HepG2 (cell line): Measurements from ENCODE around the gene KAT6B. TPM values are rescaled to one million over a fixed set of nuclear protein-coding genes. Genes with fewer than 3 reads are reported as not detected.

Experiments
- ATAC-seq: fragments of 200-7000 bp; cut with Tn5 transposase; 3 replicates; pipeline ENCODE4 v1.9.1; 2020; ENCODE audit warnings: mild to moderate bottlenecking, moderate library complexity
- BruUV-seq: library from RNA; stranded (reverse); fragments of 400-500 nt; replicated peaks from 2 replicates; lab custom pipeline; 2021; lab: Mats Ljungman, UMichigan
- CTCF ChIA-PET: fragments of 300-600 bp; formaldehyde crosslinking; extraction: SDS; loops from one replicate; lab custom pipeline; 2021; ENCODE audit warnings: low total read pairs, inconsistent platforms, low intra/inter-chr PET ratio; lab: Yijun Ruan, JAX
- POLR2A ChIA-PET: fragments of 350-600 bp; sonication (Branson Sonifier 250); formaldehyde crosslinking; loops from one replicate; lab custom pipeline; 2020; ENCODE audit warnings: antibody characterized with exemption, inconsistent platforms; lab: Yijun Ruan, JAX
- DNase-seq: peaks from one replicate; pipeline ENCODE4 v3.0.0-alpha.2; 2015; ENCODE audit warnings: low spot score
- FAIRE-seq: peaks from 3 replicates; lab custom pipeline; 2011; peaks lifted over from hg19 to GRCh38; lab: Jason Lieb, UNC
- H2AFZ ChIP-seq: one replicate; pipeline ENCODE4 v1.6.1; 2011; ENCODE audit warnings: low read length, inconsistent platforms
- H3K27ac ChIP-seq: fragments of 300-600 bp; 3 replicates; pipeline ENCODE4 v1.8.0; 2011; ENCODE audit warnings: mixed run types, mild to moderate bottlenecking, mixed read lengths, low read length, inconsistent platforms; ENCODE audit not compliant: insufficient read depth; ENCODE audit errors: extremely low read length
- H3K27me3 ChIP-seq, 2 experiments: fragments of 200-600 bp in 1 of 2; 2 replicates in 1 of 2; 3 replicates in 1 of 2; pipeline versions ENCODE4 v1.6.0 to v1.8.0; 2011; ENCODE audit warnings: low read length in 2 of 2, mild to moderate bottlenecking in 2 of 2, moderate library complexity in 2 of 2, inconsistent platforms in 1 of 2; ENCODE audit not compliant: insufficient read depth in 2 of 2, control insufficient read depth in 1 of 2
- H3K36me3 ChIP-seq, 2 experiments: fragments of 200-600 bp in 1 of 2; replicated peaks in 1 of 2; 2 replicates in 1 of 2; 3 replicates in 1 of 2; pipeline versions ENCODE4 v1.5.1 to v1.8.0; 2011; ENCODE audit warnings: low read length in 2 of 2, inconsistent platforms in 1 of 2; ENCODE audit not compliant: insufficient read depth in 2 of 2, control insufficient read depth in 1 of 2
- H3K4me1 ChIP-seq: 2 replicates; pipeline ENCODE4 v1.5.1; 2012; ENCODE audit warnings: low read length, inconsistent platforms; ENCODE audit not compliant: insufficient read depth
- H3K4me2 ChIP-seq: 2 replicates; pipeline ENCODE4 v1.6.0; 2011; ENCODE audit warnings: low read depth, low read length, inconsistent platforms
- H3K4me3 ChIP-seq, 3 experiments: fragments of 200-600 bp in 1 of 3; sonication (generic), shearing (Covaris generic) in 1 of 3; replicated peaks in 1 of 3; 2 replicates each; pipeline ENCODE4 v1.5.1; 2011 to 2016; ENCODE audit warnings: low read length in 3 of 3, inconsistent platforms in 2 of 3, low read depth in 2 of 3, mild to moderate bottlenecking in 2 of 3, control low read depth in 1 of 3, mixed read lengths in 1 of 3; ENCODE audit not compliant: insufficient read depth in 1 of 3
- H3K79me2 ChIP-seq: one replicate; pipeline ENCODE4 v1.6.1; 2011; ENCODE audit warnings: low read length, inconsistent platforms; ENCODE audit not compliant: insufficient read depth
- H3K9ac ChIP-seq: 2 replicates; pipeline ENCODE4 v1.6.0; 2011; ENCODE audit warnings: mild to moderate bottlenecking, low read depth, low read length, inconsistent platforms; ENCODE audit not compliant: insufficient read depth
- H3K9me3 ChIP-seq: 2 replicates; pipeline ENCODE4 v1.5.1; 2012; ENCODE audit warnings: mild to moderate bottlenecking, low read length
- H4K20me1 ChIP-seq: 2 replicates; pipeline ENCODE4 v1.6.0; 2011; ENCODE audit warnings: inconsistent platforms, mild to moderate bottlenecking, low read length, moderate library complexity; ENCODE audit not compliant: insufficient read depth
- EEA1 ChIP-seq: sonication (generic); formaldehyde crosslinking; IDR thresholded peaks from 2 replicates; pipeline ENCODE4 v1.5.1; 2020; ENCODE audit warnings: mild to moderate bottlenecking, missing genetic modification reagents, borderline replicate concordance
- IKZF4 ChIP-seq: sonication (generic); formaldehyde crosslinking; IDR thresholded peaks from 2 replicates; pipeline ENCODE4 v1.5.1; 2020; ENCODE audit warnings: borderline replicate concordance, mild to moderate bottlenecking, low read depth, missing genetic modification reagents; ENCODE audit errors: not compliant biosample characterization
- KAT2B ChIP-seq: fragments of 150-350 bp; IDR thresholded peaks from 2 replicates; pipeline ENCODE4 v1.6.1; 2014; ENCODE audit warnings: low read depth, low read length, borderline replicate concordance
- KLF12 ChIP-seq: sonication (generic); formaldehyde crosslinking; IDR thresholded peaks from 2 replicates; pipeline ENCODE4 v1.4.0; 2020; ENCODE audit warnings: missing genetic modification reagents, borderline replicate concordance
- MIER3 ChIP-seq: IDR thresholded peaks from 2 replicates; pipeline ENCODE4 v1.6.1; 2016; ENCODE audit warnings: missing compliant biosample characterization, borderline replicate concordance
- TOE1 ChIP-seq: sonication (generic); formaldehyde crosslinking; IDR thresholded peaks from 2 replicates; pipeline ENCODE4 v1.4.0; 2020; ENCODE audit warnings: mild to moderate bottlenecking, missing genetic modification reagents
- ZFP36 ChIP-seq: fragments of 150-350 bp; IDR thresholded peaks from 2 replicates; pipeline ENCODE4 v1.6.1; 2018; ENCODE audit warnings: borderline replicate concordance, low read length, low read depth; ENCODE audit not compliant: partially characterized antibody
- ZFP82 ChIP-seq: sonication (generic); formaldehyde crosslinking; IDR thresholded peaks from 2 replicates; pipeline ENCODE4 v1.5.1; 2020; ENCODE audit warnings: mild to moderate bottlenecking, missing genetic modification reagents, borderline replicate concordance
- ZMYM2 ChIP-seq: sonication (generic); formaldehyde crosslinking; IDR thresholded peaks from 2 replicates; pipeline ENCODE4 v1.8.0; 2022; ENCODE audit warnings: mild to moderate bottlenecking, missing genetic modification reagents
- ZNF644 ChIP-seq: IDR thresholded peaks from 2 replicates; pipeline ENCODE4 v1.6.1; 2016; ENCODE audit warnings: low read depth
- WGBS: methylation state at CpG from one replicate; pipeline ENCODE4 v1.1.6; 2017; ENCODE audit warnings: low lambda C conversion rate; 5-methylcytosine and 5-hydroxymethylcytosine counted together
- in situ Hi-C: cut with HindIII; loops from 2 replicates; pipeline ENCODE4 v1.10.0; 2017; ENCODE audit warnings: low pct_unique_long_range_greater_than_20kb; ENCODE audit not compliant: extremely low pct_ligation_motif_present
- intact Hi-C: fragments of 100-400 bp; cut with micrococcal nuclease; formaldehyde crosslinking; loops from one replicate; pipeline ENCODE4 v1.10.0; 2022; ENCODE audit not compliant: unreplicated experiment
- polyA plus RNA-seq, 8 experiments: library from polyadenylated mRNA; depleted of rRNA in 3 of 8; stranded (reverse) in 7 of 8; unstranded in 1 of 8; fragments of >200 nt; fragmentation: Illumina TruSeq in 4 of 8; extraction: Trizol in 4 of 8; gene quantifications; 2 replicates each; pipeline versions ENCODE4 v1.2.1 to v1.2.3, GENCODE V29; 2011 to 2016; ENCODE audit warnings: low read depth in 4 of 8, missing spikeins in 1 of 8, mixed read lengths in 1 of 8; ENCODE audit not compliant: insufficient read depth in 1 of 8
- total RNA-seq, 5 experiments: library from RNA; depleted of rRNA; stranded (reverse); fragments of >200 nt; fragmentation: Illumina TruSeq; extraction: Trizol; gene quantifications; 2 replicates each; pipeline ENCODE4 v1.2.3, GENCODE V29; 2016; ENCODE audit warnings: low read depth in 1 of 5
- TF ChIP-seq, protein P1 (sequence below): sonication (generic); formaldehyde crosslinking; IDR thresholded peaks from 2 replicates; pipeline ENCODE4 v1.9.0; 2021; ENCODE audit warnings: missing genetic modification reagents, mild to moderate bottlenecking, borderline replicate concordance
- TF ChIP-seq, protein P2 (sequence below): sonication (generic); formaldehyde crosslinking; IDR thresholded peaks from 2 replicates; pipeline ENCODE4 v1.4.0; 2020; ENCODE audit warnings: missing genetic modification reagents, borderline replicate concordance
- TF ChIP-seq, protein P3 (sequence below): sonication (generic); formaldehyde crosslinking; IDR thresholded peaks from 2 replicates; pipeline ENCODE4 v1.8.1; 2023; ENCODE audit warnings: mild to moderate bottlenecking, missing genetic modification reagents
- TF ChIP-seq, protein P4 (sequence below): sonication (generic); formaldehyde crosslinking; IDR thresholded peaks from 2 replicates; pipeline ENCODE4 v1.4.0; 2020; ENCODE audit warnings: missing genetic modification reagents
- TF ChIP-seq, protein P5 (sequence below): IDR thresholded peaks from 2 replicates; pipeline ENCODE4 v1.6.1; 2016; ENCODE audit warnings: mild to moderate bottlenecking, missing biosample characterization, missing genetic modification reagents

KAT6B gene
- total and polyA plus RNA-seq, 2 of the 13 experiments (the other 11 are each of a cell fraction or from before 2014, with no cell fraction given): 3.0 to 9.5 TPM

DNA sequence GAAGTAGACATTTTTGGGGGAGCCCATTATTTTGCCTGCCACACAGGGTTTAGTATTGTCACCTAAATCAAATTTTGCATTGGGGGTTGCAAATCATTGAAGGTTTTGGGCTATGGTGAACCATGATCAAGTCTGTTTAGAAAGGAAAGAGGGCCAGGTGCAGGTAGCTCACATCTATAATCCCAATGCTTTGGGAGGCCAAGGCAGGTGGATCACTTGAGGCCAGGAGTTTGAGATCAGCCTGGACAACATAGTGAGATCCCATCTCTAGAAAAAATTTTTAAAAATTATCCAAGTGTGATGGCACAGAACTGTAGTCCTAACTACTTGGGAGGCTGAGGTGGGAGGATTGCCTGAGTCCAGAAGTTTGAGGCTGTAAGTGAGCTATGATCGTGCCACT, 31.2 kb downstream of the KAT6B start (continued):
- TF ChIP-seq, protein P1, sequence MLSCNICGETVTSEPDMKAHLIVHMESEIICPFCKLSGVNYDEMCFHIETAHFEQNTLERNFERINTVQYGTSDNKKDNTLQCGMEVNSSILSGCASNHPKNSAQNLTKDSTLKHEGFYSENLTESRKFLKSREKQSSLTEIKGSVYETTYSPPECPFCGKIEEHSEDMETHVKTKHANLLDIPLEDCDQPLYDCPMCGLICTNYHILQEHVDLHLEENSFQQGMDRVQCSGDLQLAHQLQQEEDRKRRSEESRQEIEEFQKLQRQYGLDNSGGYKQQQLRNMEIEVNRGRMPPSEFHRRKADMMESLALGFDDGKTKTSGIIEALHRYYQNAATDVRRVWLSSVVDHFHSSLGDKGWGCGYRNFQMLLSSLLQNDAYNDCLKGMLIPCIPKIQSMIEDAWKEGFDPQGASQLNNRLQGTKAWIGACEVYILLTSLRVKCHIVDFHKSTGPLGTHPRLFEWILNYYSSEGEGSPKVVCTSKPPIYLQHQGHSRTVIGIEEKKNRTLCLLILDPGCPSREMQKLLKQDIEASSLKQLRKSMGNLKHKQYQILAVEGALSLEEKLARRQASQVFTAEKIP (CRISPR knock-in tag): no peak
- no peak for TF ChIP-seq ZMYM2
- TF ChIP-seq, protein P2, sequence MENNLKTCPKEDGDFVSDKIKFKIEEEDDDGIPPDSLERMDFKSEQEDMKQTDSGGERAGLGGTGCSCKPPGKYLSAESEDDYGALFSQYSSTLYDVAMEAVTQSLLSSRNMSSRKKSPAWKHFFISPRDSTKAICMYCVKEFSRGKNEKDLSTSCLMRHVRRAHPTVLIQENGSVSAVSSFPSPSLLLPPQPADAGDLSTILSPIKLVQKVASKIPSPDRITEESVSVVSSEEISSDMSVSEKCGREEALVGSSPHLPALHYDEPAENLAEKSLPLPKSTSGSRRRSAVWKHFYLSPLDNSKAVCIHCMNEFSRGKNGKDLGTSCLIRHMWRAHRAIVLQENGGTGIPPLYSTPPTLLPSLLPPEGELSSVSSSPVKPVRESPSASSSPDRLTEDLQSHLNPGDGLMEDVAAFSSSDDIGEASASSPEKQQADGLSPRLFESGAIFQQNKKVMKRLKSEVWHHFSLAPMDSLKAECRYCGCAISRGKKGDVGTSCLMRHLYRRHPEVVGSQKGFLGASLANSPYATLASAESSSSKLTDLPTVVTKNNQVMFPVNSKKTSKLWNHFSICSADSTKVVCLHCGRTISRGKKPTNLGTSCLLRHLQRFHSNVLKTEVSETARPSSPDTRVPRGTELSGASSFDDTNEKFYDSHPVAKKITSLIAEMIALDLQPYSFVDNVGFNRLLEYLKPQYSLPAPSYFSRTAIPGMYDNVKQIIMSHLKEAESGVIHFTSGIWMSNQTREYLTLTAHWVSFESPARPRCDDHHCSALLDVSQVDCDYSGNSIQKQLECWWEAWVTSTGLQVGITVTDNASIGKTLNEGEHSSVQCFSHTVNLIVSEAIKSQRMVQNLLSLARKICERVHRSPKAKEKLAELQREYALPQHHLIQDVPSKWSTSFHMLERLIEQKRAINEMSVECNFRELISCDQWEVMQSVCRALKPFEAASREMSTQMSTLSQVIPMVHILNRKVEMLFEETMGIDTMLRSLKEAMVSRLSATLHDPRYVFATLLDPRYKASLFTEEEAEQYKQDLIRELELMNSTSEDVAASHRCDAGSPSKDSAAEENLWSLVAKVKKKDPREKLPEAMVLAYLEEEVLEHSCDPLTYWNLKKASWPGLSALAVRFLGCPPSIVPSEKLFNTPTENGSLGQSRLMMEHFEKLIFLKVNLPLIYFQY (CRISPR knock-in tag): no peak
- no peak for TF ChIP-seq EEA1 (CRISPR knock-in tag)
- TF ChIP-seq KLF12 (CRISPR knock-in tag): no peak
- no peak for TF ChIP-seq KAT2B

DNA sequence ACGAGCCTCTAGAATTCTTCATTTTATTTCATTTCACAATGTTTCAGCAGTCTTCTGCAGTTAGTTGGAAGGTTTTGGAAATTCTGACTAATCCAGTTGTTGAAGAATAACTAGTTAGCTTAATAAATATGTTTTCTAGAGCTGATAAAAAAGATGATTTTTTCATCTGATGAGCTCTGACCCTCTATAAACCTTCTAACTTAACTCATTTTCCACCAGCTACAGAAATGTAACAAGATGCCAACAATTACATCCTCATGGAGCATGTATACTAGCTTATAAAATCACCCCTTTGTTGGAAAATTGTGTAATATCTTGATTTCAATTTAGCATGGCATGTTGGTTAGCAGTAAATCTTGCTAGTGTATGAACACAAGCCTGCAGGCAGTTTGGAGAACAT, 33.1 kb downstream of the KAT6B start:
- in situ Hi-C loops (no loop called here), intact Hi-C loops (no loop called here)
- Histone ChIP-seq H3K36me3 (no peaks in the 10 kb centered on the region), H3K4me1 (no peaks in the 10 kb centered on the region), H3K4me3 (no peak overlapping the region), H3K9ac (no peak overlapping the region), H3K4me2 (no peak overlapping the region), H3K79me2 (peaks cover 6% of the 10 kb centered on the region), H4K20me1 (no peaks in the 10 kb centered on the region), H2AFZ (no peak overlapping the region), H3K27me3 (no peaks in the 10 kb centered on the region), H3K27ac (no peak overlapping the region), H3K9me3 (no peaks in the 10 kb centered on the region)
- no peak for FAIRE-seq
- ATAC-seq: no peak
- no TSS peak for BruUV-seq
- 97% methylated on average over 1 of the region's 1 CpG for WGBS
- ChIA-PET POLR2A (no interaction called here), CTCF (no interaction called here)
- no peak for DNase-seq
- TF ChIP-seq IKZF4 (CRISPR knock-in tag) (no peak), ZNF644 (no peak), ZFP82 (CRISPR knock-in tag) (no peak), MIER3 (no peak), TOE1 (CRISPR knock-in tag) (no peak), ZFP36 (no peak)
- TF ChIP-seq, protein P3, sequence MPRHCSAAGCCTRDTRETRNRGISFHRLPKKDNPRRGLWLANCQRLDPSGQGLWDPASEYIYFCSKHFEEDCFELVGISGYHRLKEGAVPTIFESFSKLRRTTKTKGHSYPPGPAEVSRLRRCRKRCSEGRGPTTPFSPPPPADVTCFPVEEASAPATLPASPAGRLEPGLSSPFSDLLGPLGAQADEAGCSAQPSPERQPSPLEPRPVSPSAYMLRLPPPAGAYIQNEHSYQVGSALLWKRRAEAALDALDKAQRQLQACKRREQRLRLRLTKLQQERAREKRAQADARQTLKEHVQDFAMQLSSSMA (CRISPR knock-in tag): no peak
- TF ChIP-seq, protein P4, sequence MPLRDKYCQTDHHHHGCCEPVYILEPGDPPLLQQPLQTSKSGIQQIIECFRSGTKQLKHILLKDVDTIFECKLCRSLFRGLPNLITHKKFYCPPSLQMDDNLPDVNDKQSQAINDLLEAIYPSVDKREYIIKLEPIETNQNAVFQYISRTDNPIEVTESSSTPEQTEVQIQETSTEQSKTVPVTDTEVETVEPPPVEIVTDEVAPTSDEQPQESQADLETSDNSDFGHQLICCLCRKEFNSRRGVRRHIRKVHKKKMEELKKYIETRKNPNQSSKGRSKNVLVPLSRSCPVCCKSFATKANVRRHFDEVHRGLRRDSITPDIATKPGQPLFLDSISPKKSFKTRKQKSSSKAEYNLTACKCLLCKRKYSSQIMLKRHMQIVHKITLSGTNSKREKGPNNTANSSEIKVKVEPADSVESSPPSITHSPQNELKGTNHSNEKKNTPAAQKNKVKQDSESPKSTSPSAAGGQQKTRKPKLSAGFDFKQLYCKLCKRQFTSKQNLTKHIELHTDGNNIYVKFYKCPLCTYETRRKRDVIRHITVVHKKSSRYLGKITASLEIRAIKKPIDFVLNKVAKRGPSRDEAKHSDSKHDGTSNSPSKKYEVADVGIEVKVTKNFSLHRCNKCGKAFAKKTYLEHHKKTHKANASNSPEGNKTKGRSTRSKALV (CRISPR knock-in tag): no peak
- TF ChIP-seq, protein P5, sequence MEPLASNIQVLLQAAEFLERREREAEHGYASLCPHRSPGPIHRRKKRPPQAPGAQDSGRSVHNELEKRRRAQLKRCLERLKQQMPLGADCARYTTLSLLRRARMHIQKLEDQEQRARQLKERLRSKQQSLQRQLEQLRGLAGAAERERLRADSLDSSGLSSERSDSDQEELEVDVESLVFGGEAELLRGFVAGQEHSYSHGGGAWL (CRISPR knock-in tag): no peak
